Neural cell (in vitro differentiated cells): Measurements from ENCODE around the gene RGS12.

Experiments used
- CTCF ChIP-seq: fragments of 450-650 bp; IDR thresholded peaks from 2 replicates; pipeline ENCODE4 v1.5.1; 2014; ENCODE audit warnings: antibody characterized with exemption, mild to moderate bottlenecking, moderate library complexity; ENCODE audit not compliant: poor library complexity, severe bottlenecking
- EP300 ChIP-seq: fragments of 450-650 bp; conservative IDR thresholded peaks from 2 replicates; pipeline ENCODE4 v1.6.1; 2014; ENCODE audit warnings: antibody characterized with exemption, mild to moderate bottlenecking, moderate library complexity; ENCODE audit not compliant: poor library complexity, severe bottlenecking
- SMC3 ChIP-seq: fragments of 450-650 bp; conservative IDR thresholded peaks from 2 replicates; pipeline ENCODE4 v1.6.1; 2014; ENCODE audit warnings: antibody characterized with exemption, mild to moderate bottlenecking, moderate library complexity; ENCODE audit not compliant: poor library complexity

- TF ChIP-seq CTCF: no peak
- no peak for TF ChIP-seq SMC3
- TF ChIP-seq EP300: no peak
Observed at GRCh38 chr4:3311489-3312171, 18.8 kb downstream of the RGS12 start.
